ENCODE measurements around the gene RNASEH2C.
"Not testable (repeated sequence)": the region's sequence is repeated elsewhere in the genome, so short reads cannot be mapped to it uniquely, and the experiment has no call there.

RNASEH2C gene

GRCh38 chr11:65720211-65720934 is at the start of gene RNASEH2C:
Gene RNASEH2C, minus strand, starts transcription at chr11:65720798. Its CDS starts 40 bp downstream, at chr11:65720758.
- peak; percentile 54 to 67 (median 63) for DNase-seq (ENCODE audit: low read depth in 2 of 3, low spot score in 2 of 3)

GRCh38 chr11:65767806-65768205 is 47.2 kb upstream of the RNASEH2C start:
- not testable (repeated sequence) for DNase-seq (ENCODE audit: low read depth in 2 of 3, low spot score in 2 of 3)

GRCh38 chr11:65767406-65767805 is 46.8 kb upstream of the RNASEH2C start:
- DNase-seq (ENCODE audit: low read depth in 2 of 3, low spot score in 2 of 3), result no peak

GRCh38 chr11:65766535-65766934 is 45.9 kb upstream of the RNASEH2C start:
- no peak for DNase-seq (ENCODE audit: low read depth in 2 of 3, low spot score in 2 of 3)

- DNase-seq (ENCODE audit: low read depth in 2 of 3, low spot score in 2 of 3), result no peak
Measured at GRCh38 chr11:65764434-65764833, 43.8 kb upstream of the RNASEH2C start.

- DNase-seq (ENCODE audit: low read depth in 2 of 3, low spot score in 2 of 3), result not testable (repeated sequence)
Measured at GRCh38 chr11:65762816-65763215, 42.2 kb upstream of the RNASEH2C start.

GRCh38 chr11:65762169-65762568 is 41.6 kb upstream of the RNASEH2C start:
- DNase-seq (ENCODE audit: low read depth in 2 of 3, low spot score in 2 of 3), result not testable (repeated sequence)

GRCh38 chr11:65745049-65745448 is 24.5 kb upstream of the RNASEH2C start:
- no peak for DNase-seq (ENCODE audit: low read depth in 2 of 3, low spot score in 2 of 3)

- DNase-seq (ENCODE audit: low read depth in 2 of 3, low spot score in 2 of 3), result no peak
Measured at GRCh38 chr11:65744699-65745042, 24.1 kb upstream of the RNASEH2C start.

GRCh38 chr11:65744026-65744698 is 23.6 kb upstream of the RNASEH2C start:
- DNase-seq (ENCODE audit: low read depth in 2 of 3, low spot score in 2 of 3), result no peak

- no peak for DNase-seq (ENCODE audit: low read depth in 2 of 3, low spot score in 2 of 3)
Measured at GRCh38 chr11:65743681-65744025, 23.1 kb upstream of the RNASEH2C start.

- no peak for DNase-seq (ENCODE audit: low read depth in 2 of 3, low spot score in 2 of 3)
Measured at GRCh38 chr11:65742353-65742752, 21.8 kb upstream of the RNASEH2C start.

GRCh38 chr11:65741185-65741584 is 20.6 kb upstream of the RNASEH2C start:
- no peak for DNase-seq (ENCODE audit: low read depth in 2 of 3, low spot score in 2 of 3)

- DNase-seq (ENCODE audit: low read depth in 2 of 3, low spot score in 2 of 3), result no peak
Measured at GRCh38 chr11:65739022-65739421, 18.4 kb upstream of the RNASEH2C start.

GRCh38 chr11:65736810-65737209 is 16.2 kb upstream of the RNASEH2C start:
- DNase-seq (ENCODE audit: low read depth in 2 of 3, low spot score in 2 of 3), result no peak

- DNase-seq (ENCODE audit: low read depth in 2 of 3, low spot score in 2 of 3), result not testable (repeated sequence)
Measured at GRCh38 chr11:65735111-65735510, 14.5 kb upstream of the RNASEH2C start.

- no peak for DNase-seq (ENCODE audit: low read depth in 2 of 3, low spot score in 2 of 3)
Measured at GRCh38 chr11:65730461-65730860, 9.9 kb upstream of the RNASEH2C start.

GRCh38 chr11:65727865-65728264 is 7.3 kb upstream of the RNASEH2C start:
- DNase-seq (ENCODE audit: low read depth in 2 of 3, low spot score in 2 of 3), result no peak

GRCh38 chr11:65726660-65727059 is 6.1 kb upstream of the RNASEH2C start:
- DNase-seq (ENCODE audit: low read depth in 2 of 3, low spot score in 2 of 3), result no peak

GRCh38 chr11:65722261-65722660 is 1.7 kb upstream of the RNASEH2C start:
- no peak for DNase-seq (ENCODE audit: low read depth in 2 of 3, low spot score in 2 of 3)

GRCh38 chr11:65719871-65720210 is 757 bp downstream of the RNASEH2C start:
- no peak for DNase-seq (ENCODE audit: low read depth in 2 of 3, low spot score in 2 of 3)

GRCh38 chr11:65718964-65719492 is 1.6 kb downstream of the RNASEH2C start:
- no peak for DNase-seq (ENCODE audit: low read depth in 2 of 3, low spot score in 2 of 3)

- DNase-seq (ENCODE audit: low read depth in 2 of 3, low spot score in 2 of 3), result no peak
Measured at GRCh38 chr11:65718531-65718930, 2.1 kb downstream of the RNASEH2C start.

Data from activated CD8-positive, alpha-beta memory T cell treated with anti-CD3 and anti-CD28 coated beads for 48 hours (primary cell).